GM18505 (cell line): ENCODE data around the gene DGAT2L6.
"Not testable (repeated sequence)": the region's sequence is repeated elsewhere in the genome, so short reads cannot be mapped to it uniquely, and the experiment has no call there.

Experiments
- ATAC-seq: cut with Tn5 transposase; IDR thresholded peaks from one replicate; pipeline ENCODE4 v1.9.1; 2021; ENCODE audit not compliant: unreplicated experiment
- POLR2A ChIP-seq: IDR thresholded peaks from 4 replicates; pipeline ENCODE4 v1.6.1; 2011; ENCODE audit warnings: borderline replicate concordance; ENCODE audit not compliant: insufficient read depth, insufficient read length; ENCODE audit errors: extremely low read depth

DGAT2L6 gene

DNA sequence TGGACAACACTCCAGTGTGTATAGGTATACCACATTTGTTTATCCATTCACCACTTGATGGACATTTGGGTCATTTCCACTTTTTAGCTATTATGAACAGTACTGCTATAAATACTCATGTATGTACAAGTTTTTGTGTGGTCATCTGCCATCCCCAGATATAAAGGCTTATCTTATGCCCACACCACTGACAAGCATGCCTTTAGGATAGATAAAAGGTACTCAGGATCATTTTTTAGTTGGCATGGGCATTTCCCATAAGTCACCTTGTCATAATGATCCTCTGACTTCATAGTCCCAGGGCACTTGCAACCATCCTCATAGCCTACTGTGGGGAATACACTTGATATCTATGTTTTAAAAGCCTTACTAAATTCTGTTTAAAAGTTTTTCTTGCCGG, 63.5 kb downstream of the DGAT2L6 start:
- no peak for ATAC-seq
- no peak for TF ChIP-seq POLR2A

- no peak for TF ChIP-seq POLR2A
- no peak for ATAC-seq
These were observed 64.2 kb downstream of the DGAT2L6 start for GRCh38 chrX:70241501-70241900.

DNA sequence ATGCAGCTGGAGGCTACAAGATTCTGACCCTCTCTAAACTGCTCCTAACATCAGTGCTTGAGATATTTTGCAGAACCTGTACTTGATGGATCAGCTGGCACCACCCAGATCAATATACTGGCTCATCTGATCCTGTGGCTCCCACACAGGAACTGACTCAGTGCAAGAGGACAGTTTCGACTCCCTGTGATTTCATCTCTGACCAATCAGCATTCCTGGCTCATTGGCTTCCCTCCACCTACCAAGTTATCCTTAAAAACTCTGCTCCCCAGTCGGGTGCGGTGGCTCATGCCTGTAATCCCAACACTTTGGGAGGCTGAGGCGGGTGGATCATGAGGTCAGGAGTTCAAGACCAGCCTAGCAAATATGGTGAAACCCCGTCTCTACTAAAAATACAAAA, 66.3 kb downstream of the DGAT2L6 start:
- ATAC-seq: not testable (repeated sequence)

DNA sequence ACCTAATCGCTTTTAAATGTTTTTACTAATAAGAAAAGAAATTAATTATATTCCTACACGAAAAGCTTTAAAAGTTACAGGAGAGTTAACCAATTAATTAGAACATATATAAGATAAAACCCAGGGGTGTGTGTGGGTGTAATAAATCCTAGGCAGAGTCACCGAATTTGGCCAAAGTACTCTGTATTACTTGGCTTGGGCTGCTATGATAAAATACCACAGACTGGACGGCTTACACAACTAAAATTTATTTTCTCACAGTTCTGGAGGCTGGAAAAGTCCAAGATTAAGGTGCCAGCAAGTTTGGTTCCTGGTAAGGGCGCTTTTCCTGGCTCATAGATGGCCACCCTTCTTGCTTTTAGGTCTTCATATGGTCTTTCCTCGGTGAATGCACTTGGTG, 67.6 kb downstream of the DGAT2L6 start:
- TF ChIP-seq POLR2A: no peak
- no peak for ATAC-seq

- ATAC-seq: no peak
- TF ChIP-seq POLR2A: no peak
These were observed 70.0 kb downstream of the DGAT2L6 start for GRCh38 chrX:70247252-70247651.

DNA sequence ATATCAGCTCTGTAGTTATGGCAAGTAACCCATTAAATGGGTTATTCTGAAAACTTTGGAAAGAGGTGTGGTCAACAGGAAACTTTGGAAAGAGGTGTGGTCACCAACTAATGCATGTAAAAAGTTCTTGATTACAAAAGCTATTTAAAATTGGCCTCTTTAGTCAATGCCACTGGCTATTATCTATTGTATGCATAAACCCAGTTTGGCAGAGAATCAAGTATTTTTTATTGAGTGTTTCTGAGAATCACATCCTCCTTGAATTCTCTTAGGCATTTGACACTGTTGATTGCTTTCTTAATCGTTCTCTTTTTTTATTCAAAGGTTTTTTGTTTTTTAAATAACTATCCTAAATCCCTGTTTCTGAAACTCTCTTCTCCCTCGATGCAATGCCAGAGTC, 75.2 kb downstream of the DGAT2L6 start:
- TF ChIP-seq POLR2A: no peak
- no peak for ATAC-seq

GRCh38 chrX:70253377-70254062, 76.2 kb downstream of the DGAT2L6 start:
- no peak for ATAC-seq

DNA sequence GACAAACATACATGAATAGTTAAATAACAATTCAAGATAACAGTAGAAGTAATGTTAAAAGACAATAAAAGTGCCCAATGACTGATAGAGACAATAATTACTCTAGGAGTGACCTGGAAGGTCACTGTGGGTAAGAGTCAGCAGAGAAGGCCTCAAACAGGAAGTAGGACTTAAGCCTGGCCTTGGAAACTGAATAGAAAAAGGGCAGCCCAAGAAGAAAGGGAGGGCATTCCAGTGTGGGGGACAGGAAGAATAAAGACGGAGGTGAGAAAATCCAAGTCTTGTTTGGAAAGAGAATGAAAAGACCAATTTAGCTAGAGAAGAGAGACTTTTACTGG, 76.7 kb downstream of the DGAT2L6 start:
- TF ChIP-seq POLR2A: no peak

More at GRCh38 chrX:70253377-70254062, 76.2 kb downstream of the DGAT2L6 start:
- no peak for TF ChIP-seq POLR2A

DNA sequence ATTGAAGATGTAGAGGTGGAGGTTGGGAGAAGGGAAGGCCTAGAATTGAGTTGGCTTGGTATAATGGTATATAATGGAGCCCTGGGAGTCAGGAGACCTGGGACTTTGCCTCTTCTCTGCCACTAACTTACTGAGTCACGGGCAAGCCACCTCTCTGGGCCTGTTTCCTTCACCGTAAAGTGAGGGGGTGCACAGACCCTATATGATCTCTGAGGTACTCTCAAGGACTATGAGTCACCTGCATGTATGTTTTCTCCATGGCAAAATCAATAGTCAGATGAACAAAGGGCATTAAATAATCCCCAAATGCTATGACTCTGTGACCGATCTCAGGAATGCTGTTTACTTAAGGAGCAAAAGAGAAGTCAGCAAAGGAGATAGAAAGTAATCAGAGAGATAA, 77.6 kb downstream of the DGAT2L6 start:
- no peak for TF ChIP-seq POLR2A
- ATAC-seq: no peak

More for the DNA sequence above, 76.7 kb downstream of the DGAT2L6 start:
- ATAC-seq: no peak
